ENCODE results near the gene UBN2. TPM values are rescaled to one million over a fixed set of nuclear protein-coding genes. Genes with fewer than 3 reads are reported as not detected.

Gene UBN2
- total RNA-seq, 1 experiment from 2014 or later: 39.0 TPM

DNA sequence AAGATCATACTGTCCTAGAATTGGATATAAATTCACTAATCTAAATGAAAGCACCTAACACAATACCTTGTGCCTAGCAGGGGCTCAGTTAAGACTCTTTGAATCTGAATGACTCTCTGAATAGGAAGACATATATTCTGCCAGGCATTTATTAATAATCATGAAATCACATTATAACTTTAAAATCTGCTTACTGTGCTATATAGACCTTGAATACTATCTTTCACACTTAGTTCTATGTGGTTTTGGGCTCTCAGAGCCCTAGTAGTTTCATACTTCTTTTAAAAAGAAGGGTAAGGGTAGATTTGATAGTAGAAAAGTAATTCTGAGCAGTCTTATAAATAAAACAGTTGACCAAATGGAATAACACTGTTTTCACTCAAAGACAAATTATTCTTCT lies 10.2 kb downstream of the UBN2 start (continued):
- TF ChIP-seq, protein P1, sequence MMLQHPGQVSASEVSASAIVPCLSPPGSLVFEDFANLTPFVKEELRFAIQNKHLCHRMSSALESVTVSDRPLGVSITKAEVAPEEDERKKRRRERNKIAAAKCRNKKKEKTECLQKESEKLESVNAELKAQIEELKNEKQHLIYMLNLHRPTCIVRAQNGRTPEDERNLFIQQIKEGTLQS (CRISPR knock-in tag; conservative IDR thresholded peaks at IDR 0.05): no peak
- TF ChIP-seq, protein P2, sequence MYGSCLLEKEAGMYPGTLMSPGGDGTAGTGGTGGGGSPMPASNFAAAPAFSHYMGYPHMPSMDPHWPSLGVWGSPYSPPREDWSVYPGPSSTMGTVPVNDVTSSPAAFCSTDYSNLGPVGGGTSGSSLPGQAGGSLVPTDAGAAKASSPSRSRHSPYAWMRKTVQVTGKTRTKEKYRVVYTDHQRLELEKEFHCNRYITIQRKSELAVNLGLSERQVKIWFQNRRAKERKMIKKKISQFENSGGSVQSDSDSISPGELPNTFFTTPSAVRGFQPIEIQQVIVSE (CRISPR knock-in tag; IDR thresholded peaks at IDR 0.05; ENCODE audit: borderline replicate concordance): no peak
- TF ChIP-seq ZNF396 (CRISPR knock-in tag; IDR thresholded peaks at IDR 0.05; ENCODE audit: borderline replicate concordance): no peak

DNA sequence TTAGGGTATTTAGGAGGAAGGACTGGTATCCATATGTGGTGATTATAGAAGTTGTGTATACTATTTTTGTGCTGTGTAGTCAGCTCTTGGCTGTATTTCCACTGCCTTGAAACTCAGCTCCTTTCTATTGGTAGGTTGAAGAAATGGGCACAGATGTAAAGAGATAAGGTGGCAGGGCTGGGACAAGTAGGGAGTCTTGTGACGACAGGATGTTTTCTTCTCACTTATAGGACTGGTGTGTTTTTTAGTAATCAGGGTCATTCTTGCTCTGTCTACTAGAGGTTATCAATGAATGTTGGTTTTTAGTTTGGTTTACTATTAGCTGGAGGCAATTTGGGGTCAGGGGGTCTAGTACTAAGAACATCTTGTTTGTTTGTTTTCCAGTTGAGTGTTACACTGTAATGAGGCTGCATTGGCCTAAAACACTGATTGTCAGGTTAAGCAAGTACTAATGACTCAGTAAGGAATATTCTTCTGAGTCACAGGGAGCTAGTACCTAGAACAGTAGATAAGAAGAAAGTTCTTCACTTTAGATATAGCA lies 11.8 kb downstream of the UBN2 start:
- Mint-ChIP-seq H3K27ac (peak overlapping the region; percentile 61), H3K27me3 (ENCODE audit: low read depth) (no peaks in the 10 kb centered on the region), H3K36me3 (peaks cover 51% of the 10 kb centered on the region), H3K4me1 (no peaks in the 10 kb centered on the region), H3K4me3 (no peak overlapping the region), H3K9me3 (0 out of 2 replicates have a peak, but pooled peaks cover 4% of the 10 kb centered on the region)
- ATAC-seq (no peak), DNase-seq (ENCODE audit: low spot score) (no peak)
- ChIA-PET POLR2A (no interaction called here), CTCF (interaction anchor here (1.3 kb wide), 1 partner anchor 168 kb away, joined by 3 read pairs; no protein-coding TSS in a partner anchor)
- TF ChIP-seq ZNF121 (CRISPR knock-in tag; IDR thresholded peaks at IDR 0.05) (no peak), SMAD3 (CRISPR knock-in tag; IDR thresholded peaks at IDR 0.05; ENCODE audit: borderline replicate concordance) (no peak), HMGA2 (CRISPR knock-in tag; IDR thresholded peaks at IDR 0.05) (no peak), NFATC4 (CRISPR knock-in tag; IDR thresholded peaks at IDR 0.05) (no peak), TP53 (CRISPR knock-in tag; IDR thresholded peaks at IDR 0.05) (no peak)
- TF ChIP-seq, protein P3, sequence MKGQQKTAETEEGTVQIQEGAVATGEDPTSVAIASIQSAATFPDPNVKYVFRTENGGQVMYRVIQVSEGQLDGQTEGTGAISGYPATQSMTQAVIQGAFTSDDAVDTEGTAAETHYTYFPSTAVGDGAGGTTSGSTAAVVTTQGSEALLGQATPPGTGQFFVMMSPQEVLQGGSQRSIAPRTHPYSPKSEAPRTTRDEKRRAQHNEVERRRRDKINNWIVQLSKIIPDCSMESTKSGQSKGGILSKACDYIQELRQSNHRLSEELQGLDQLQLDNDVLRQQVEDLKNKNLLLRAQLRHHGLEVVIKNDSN (CRISPR knock-in tag; IDR thresholded peaks at IDR 0.05): no peak

DNA sequence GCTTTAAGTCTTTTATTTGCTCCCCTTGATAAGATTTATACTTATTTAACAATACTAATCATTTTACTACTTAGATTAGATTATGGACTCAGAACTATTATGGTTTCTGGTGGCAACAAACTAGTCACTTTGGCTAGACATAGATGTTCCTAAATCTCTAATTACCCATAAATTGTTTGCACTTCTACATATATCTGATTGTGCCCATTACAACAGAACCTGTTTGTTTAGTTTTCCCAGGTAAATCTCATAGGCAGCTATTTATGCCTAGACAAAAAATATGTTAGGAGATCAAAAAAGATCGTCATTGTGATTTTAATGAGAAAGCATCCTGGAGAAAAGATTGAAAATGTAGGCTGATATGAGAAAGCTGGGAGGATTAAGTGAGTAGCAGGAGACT lies 14.4 kb downstream of the UBN2 start:
- no peak for DNase-seq (ENCODE audit: low spot score)
- TF ChIP-seq, protein P4, sequence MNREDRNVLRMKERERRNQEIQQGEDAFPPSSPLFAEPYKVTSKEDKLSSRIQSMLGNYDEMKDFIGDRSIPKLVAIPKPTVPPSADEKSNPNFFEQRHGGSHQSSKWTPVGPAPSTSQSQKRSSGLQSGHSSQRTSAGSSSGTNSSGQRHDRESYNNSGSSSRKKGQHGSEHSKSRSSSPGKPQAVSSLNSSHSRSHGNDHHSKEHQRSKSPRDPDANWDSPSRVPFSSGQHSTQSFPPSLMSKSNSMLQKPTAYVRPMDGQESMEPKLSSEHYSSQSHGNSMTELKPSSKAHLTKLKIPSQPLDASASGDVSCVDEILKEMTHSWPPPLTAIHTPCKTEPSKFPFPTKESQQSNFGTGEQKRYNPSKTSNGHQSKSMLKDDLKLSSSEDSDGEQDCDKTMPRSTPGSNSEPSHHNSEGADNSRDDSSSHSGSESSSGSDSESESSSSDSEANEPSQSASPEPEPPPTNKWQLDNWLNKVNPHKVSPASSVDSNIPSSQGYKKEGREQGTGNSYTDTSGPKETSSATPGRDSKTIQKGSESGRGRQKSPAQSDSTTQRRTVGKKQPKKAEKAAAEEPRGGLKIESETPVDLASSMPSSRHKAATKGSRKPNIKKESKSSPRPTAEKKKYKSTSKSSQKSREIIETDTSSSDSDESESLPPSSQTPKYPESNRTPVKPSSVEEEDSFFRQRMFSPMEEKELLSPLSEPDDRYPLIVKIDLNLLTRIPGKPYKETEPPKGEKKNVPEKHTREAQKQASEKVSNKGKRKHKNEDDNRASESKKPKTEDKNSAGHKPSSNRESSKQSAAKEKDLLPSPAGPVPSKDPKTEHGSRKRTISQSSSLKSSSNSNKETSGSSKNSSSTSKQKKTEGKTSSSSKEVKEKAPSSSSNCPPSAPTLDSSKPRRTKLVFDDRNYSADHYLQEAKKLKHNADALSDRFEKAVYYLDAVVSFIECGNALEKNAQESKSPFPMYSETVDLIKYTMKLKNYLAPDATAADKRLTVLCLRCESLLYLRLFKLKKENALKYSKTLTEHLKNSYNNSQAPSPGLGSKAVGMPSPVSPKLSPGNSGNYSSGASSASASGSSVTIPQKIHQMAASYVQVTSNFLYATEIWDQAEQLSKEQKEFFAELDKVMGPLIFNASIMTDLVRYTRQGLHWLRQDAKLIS (CRISPR knock-in tag; IDR thresholded peaks at IDR 0.05; ENCODE audit: borderline replicate concordance): no peak
- TF ChIP-seq JAZF1 (CRISPR knock-in tag; IDR thresholded peaks at IDR 0.05): no peak
- no peak for TF ChIP-seq ZNF423 (CRISPR knock-in tag; IDR thresholded peaks at IDR 0.05)
- TF ChIP-seq GRHL2 (CRISPR knock-in tag; IDR thresholded peaks at IDR 0.05; ENCODE audit: insufficient replicate concordance, severe bottlenecking): no peak
- TF ChIP-seq KAT7 (CRISPR knock-in tag; IDR thresholded peaks at IDR 0.05; ENCODE audit: borderline replicate concordance): no peak
- TF ChIP-seq, protein P5, sequence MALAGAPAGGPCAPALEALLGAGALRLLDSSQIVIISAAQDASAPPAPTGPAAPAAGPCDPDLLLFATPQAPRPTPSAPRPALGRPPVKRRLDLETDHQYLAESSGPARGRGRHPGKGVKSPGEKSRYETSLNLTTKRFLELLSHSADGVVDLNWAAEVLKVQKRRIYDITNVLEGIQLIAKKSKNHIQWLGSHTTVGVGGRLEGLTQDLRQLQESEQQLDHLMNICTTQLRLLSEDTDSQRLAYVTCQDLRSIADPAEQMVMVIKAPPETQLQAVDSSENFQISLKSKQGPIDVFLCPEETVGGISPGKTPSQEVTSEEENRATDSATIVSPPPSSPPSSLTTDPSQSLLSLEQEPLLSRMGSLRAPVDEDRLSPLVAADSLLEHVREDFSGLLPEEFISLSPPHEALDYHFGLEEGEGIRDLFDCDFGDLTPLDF (CRISPR knock-in tag; IDR thresholded peaks at IDR 0.05): no peak
- TF ChIP-seq ZNF121 (CRISPR knock-in tag; IDR thresholded peaks at IDR 0.05): no peak
- TF ChIP-seq TEAD4 (CRISPR knock-in tag; IDR thresholded peaks at IDR 0.05): no peak
- TF ChIP-seq PRRX2 (CRISPR knock-in tag; IDR thresholded peaks at IDR 0.05): no peak
- no peak for TF ChIP-seq NR1H2 (CRISPR knock-in tag; IDR thresholded peaks at IDR 0.05)
- no peaks in the 10 kb centered on the region for H3K4me1 Mint-ChIP-seq
- H3K4me3 Mint-ChIP-seq: no peak overlapping the region
- ATAC-seq: no peak
- ChIA-PET CTCF (no interaction called here), POLR2A (no interaction called here)
- 0 out of 2 replicates have a peak, but pooled peaks cover 4% of the 10 kb centered on the region for H3K9me3 Mint-ChIP-seq
- H3K27me3 Mint-ChIP-seq (ENCODE audit: low read depth): no peaks in the 10 kb centered on the region
- peak overlapping the region; percentile 1 for H3K27ac Mint-ChIP-seq
- H3K36me3 Mint-ChIP-seq: peaks cover 50% of the 10 kb centered on the region
